ENCODE data around the gene STK39.
"Not testable (repeated sequence)": the region's sequence is repeated elsewhere in the genome, so short reads cannot be mapped to it uniquely, and the experiment has no call there.

DNA sequence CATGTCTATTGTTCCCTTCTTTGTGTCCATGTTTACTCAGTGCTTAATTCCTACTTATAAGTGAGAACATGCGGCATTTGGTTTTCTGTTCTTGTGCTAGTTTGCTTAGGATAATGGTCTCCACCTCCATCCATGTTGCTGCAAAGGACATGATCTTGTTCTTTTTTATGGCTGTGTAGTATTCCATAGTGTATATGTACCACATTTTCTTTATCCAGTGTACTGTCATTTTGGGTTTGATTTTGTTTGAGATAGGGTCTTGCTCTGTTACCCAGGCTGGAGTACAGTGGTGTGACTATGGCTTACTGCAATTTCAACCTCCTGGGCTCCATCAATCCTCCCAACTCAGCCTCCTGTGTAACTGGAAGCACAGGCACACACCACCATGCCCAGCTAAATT, 125.2 kb downstream of the STK39 start:
- not testable (repeated sequence) for TF ChIP-seq FOSB (CRISPR knock-in tag; IDR thresholded peaks at IDR 0.05); BHLHE40 (IDR thresholded peaks at IDR 0.05; ENCODE audit: low read depth, low read length); EP300 (IDR thresholded peaks at IDR 0.05); HOXB13 (CRISPR knock-in tag; IDR thresholded peaks at IDR 0.05; ENCODE audit: low read depth); HOXA7 (CRISPR knock-in tag; IDR thresholded peaks at IDR 0.05); CBX2 (IDR thresholded peaks at IDR 0.05; ENCODE audit: borderline replicate concordance, low read depth); JUNB (IDR thresholded peaks at IDR 0.05); ZSCAN20 (CRISPR knock-in tag; IDR thresholded peaks at IDR 0.05); MAFK (IDR thresholded peaks at IDR 0.05; ENCODE audit: partially characterized antibody); MYC (IDR thresholded peaks at IDR 0.05; ENCODE audit: borderline replicate concordance, low read length); ZNF302 (CRISPR knock-in tag; IDR thresholded peaks at IDR 0.05); ESRRA (IDR thresholded peaks at IDR 0.05; ENCODE audit: borderline replicate concordance, low read length)
- TF ChIP-seq, protein P1, sequence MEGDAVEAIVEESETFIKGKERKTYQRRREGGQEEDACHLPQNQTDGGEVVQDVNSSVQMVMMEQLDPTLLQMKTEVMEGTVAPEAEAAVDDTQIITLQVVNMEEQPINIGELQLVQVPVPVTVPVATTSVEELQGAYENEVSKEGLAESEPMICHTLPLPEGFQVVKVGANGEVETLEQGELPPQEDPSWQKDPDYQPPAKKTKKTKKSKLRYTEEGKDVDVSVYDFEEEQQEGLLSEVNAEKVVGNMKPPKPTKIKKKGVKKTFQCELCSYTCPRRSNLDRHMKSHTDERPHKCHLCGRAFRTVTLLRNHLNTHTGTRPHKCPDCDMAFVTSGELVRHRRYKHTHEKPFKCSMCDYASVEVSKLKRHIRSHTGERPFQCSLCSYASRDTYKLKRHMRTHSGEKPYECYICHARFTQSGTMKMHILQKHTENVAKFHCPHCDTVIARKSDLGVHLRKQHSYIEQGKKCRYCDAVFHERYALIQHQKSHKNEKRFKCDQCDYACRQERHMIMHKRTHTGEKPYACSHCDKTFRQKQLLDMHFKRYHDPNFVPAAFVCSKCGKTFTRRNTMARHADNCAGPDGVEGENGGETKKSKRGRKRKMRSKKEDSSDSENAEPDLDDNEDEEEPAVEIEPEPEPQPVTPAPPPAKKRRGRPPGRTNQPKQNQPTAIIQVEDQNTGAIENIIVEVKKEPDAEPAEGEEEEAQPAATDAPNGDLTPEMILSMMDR (IDR thresholded peaks at IDR 0.05) = not testable (repeated sequence)
- TF ChIP-seq, protein P2, sequence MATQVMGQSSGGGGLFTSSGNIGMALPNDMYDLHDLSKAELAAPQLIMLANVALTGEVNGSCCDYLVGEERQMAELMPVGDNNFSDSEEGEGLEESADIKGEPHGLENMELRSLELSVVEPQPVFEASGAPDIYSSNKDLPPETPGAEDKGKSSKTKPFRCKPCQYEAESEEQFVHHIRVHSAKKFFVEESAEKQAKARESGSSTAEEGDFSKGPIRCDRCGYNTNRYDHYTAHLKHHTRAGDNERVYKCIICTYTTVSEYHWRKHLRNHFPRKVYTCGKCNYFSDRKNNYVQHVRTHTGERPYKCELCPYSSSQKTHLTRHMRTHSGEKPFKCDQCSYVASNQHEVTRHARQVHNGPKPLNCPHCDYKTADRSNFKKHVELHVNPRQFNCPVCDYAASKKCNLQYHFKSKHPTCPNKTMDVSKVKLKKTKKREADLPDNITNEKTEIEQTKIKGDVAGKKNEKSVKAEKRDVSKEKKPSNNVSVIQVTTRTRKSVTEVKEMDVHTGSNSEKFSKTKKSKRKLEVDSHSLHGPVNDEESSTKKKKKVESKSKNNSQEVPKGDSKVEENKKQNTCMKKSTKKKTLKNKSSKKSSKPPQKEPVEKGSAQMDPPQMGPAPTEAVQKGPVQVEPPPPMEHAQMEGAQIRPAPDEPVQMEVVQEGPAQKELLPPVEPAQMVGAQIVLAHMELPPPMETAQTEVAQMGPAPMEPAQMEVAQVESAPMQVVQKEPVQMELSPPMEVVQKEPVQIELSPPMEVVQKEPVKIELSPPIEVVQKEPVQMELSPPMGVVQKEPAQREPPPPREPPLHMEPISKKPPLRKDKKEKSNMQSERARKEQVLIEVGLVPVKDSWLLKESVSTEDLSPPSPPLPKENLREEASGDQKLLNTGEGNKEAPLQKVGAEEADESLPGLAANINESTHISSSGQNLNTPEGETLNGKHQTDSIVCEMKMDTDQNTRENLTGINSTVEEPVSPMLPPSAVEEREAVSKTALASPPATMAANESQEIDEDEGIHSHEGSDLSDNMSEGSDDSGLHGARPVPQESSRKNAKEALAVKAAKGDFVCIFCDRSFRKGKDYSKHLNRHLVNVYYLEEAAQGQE (IDR thresholded peaks at IDR 0.05) = not testable (repeated sequence)

Measured in A549 (cell line).